ENCODE results near the gene UBR1. TPM values are rescaled to one million over a fixed set of nuclear protein-coding genes. Genes with fewer than 3 reads are reported as not detected.

The UBR1 gene
- polyA plus RNA-seq (2012; ENCODE audit: insufficient read depth, insufficient read length, low read depth), result 12.3 TPM

GRCh38 chr15:43105778-43106485, at the start of gene UBR1:
UBR1 (minus strand) TSS chr15:43106038; CDS start chr15:43106022, 16 bp downstream.
- no peak for TF ChIP-seq CTCF (IDR thresholded peaks at IDR 0.05; ENCODE audit: low read depth, low read length)
- H3K27me3 ChIP-seq, result no peaks in the 10 kb centered on the region
- DNase-seq, result peak; percentile 94
- H3K9me3 ChIP-seq, result no peaks in the 10 kb centered on the region
- H3K4me1 ChIP-seq, result no peaks in the 10 kb centered on the region
- peaks cover 11% of the 10 kb centered on the region for H3K36me3 ChIP-seq
- H3K4me3 ChIP-seq (ENCODE audit: low read depth, low read length), result peak within 1 kb of the TSS; percentile 98

GRCh38 chr15:43153269-43153668, 47.4 kb upstream of the UBR1 start:
- DNase-seq, result no peak
- Histone ChIP-seq H3K9me3 (no peaks in the 10 kb centered on the region), H3K4me1 (no peaks in the 10 kb centered on the region), H3K4me3 (ENCODE audit: low read depth, low read length) (no peak overlapping the region), H3K27me3 (no peaks in the 10 kb centered on the region), H3K36me3 (peaks cover 7% of the 10 kb centered on the region; the same call in 1 of the 2 replicates)
- TF ChIP-seq CTCF (IDR thresholded peaks at IDR 0.05; ENCODE audit: low read depth, low read length), result no peak

GRCh38 chr15:43151688-43152087, 45.9 kb upstream of the UBR1 start:
- Histone ChIP-seq H3K4me3 (ENCODE audit: low read depth, low read length) (no peak overlapping the region), H3K27me3 (no peaks in the 10 kb centered on the region), H3K4me1 (no peaks in the 10 kb centered on the region), H3K9me3 (no peaks in the 10 kb centered on the region), H3K36me3 (peaks cover 3% of the 10 kb centered on the region)
- TF ChIP-seq CTCF (IDR thresholded peaks at IDR 0.05; ENCODE audit: low read depth, low read length), result no peak
- no peak for DNase-seq

- no peaks in the 10 kb centered on the region for H3K9me3 ChIP-seq
- peaks cover 3% of the 10 kb centered on the region for H3K36me3 ChIP-seq
- H3K4me1 ChIP-seq, result no peaks in the 10 kb centered on the region
- H3K27me3 ChIP-seq, result no peaks in the 10 kb centered on the region
- no peak for TF ChIP-seq CTCF (IDR thresholded peaks at IDR 0.05; ENCODE audit: low read depth, low read length)
- H3K4me3 ChIP-seq (ENCODE audit: low read depth, low read length), result no peak overlapping the region
- DNase-seq, result no peak
Measured at GRCh38 chr15:43150191-43150929, 44.5 kb upstream of the UBR1 start.

- Histone ChIP-seq H3K27me3 (no peaks in the 10 kb centered on the region), H3K9me3 (no peaks in the 10 kb centered on the region), H3K36me3 (peaks cover 3% of the 10 kb centered on the region), H3K4me3 (ENCODE audit: low read depth, low read length) (no peak overlapping the region), H3K4me1 (no peaks in the 10 kb centered on the region)
- no peak for DNase-seq
- TF ChIP-seq CTCF (IDR thresholded peaks at IDR 0.05; ENCODE audit: low read depth, low read length), result no peak
Measured at GRCh38 chr15:43146184-43146583, 40.3 kb upstream of the UBR1 start.

GRCh38 chr15:43144512-43144911, 38.7 kb upstream of the UBR1 start:
- DNase-seq, result no peak

More at GRCh38 chr15:43144512-43144911, 38.7 kb upstream of the UBR1 start:
- TF ChIP-seq CTCF (IDR thresholded peaks at IDR 0.05; ENCODE audit: low read depth, low read length), result no peak
- no peak overlapping the region for H3K4me3 ChIP-seq (ENCODE audit: low read depth, low read length)
- H3K4me1 ChIP-seq, result no peaks in the 10 kb centered on the region
- no peaks in the 10 kb centered on the region for H3K9me3 ChIP-seq
- no peaks in the 10 kb centered on the region for H3K27me3 ChIP-seq
- peaks cover 1% of the 10 kb centered on the region for H3K36me3 ChIP-seq
